Neural progenitor cell (in vitro differentiated cells): ENCODE results near the gene ENPP6.
"Not testable (repeated sequence)": the region's sequence is repeated elsewhere in the genome, so short reads cannot be mapped to it uniquely, and the experiment has no call there.

ENCODE experiments used
- EZH2 ChIP-seq: fragments of 200-600 bp; sonication (generic); IDR thresholded peaks from 2 replicates; pipeline ENCODE4 v1.6.1; 2017; ENCODE audit warnings: antibody characterized with exemption, mild to moderate bottlenecking, moderate library complexity
- EZH2phosphoT487 ChIP-seq: fragments of 200-600 bp; sonication (generic); IDR thresholded peaks from 2 replicates; pipeline ENCODE4 v1.6.1; 2017; ENCODE audit warnings: antibody characterized with exemption
- TF ChIP-seq, protein P1 (sequence below): fragments of 200-600 bp; sonication (generic); IDR thresholded peaks from 2 replicates; pipeline ENCODE4 v1.5.1; 2017; ENCODE audit warnings: antibody characterized with exemption, mild to moderate bottlenecking

DNA sequence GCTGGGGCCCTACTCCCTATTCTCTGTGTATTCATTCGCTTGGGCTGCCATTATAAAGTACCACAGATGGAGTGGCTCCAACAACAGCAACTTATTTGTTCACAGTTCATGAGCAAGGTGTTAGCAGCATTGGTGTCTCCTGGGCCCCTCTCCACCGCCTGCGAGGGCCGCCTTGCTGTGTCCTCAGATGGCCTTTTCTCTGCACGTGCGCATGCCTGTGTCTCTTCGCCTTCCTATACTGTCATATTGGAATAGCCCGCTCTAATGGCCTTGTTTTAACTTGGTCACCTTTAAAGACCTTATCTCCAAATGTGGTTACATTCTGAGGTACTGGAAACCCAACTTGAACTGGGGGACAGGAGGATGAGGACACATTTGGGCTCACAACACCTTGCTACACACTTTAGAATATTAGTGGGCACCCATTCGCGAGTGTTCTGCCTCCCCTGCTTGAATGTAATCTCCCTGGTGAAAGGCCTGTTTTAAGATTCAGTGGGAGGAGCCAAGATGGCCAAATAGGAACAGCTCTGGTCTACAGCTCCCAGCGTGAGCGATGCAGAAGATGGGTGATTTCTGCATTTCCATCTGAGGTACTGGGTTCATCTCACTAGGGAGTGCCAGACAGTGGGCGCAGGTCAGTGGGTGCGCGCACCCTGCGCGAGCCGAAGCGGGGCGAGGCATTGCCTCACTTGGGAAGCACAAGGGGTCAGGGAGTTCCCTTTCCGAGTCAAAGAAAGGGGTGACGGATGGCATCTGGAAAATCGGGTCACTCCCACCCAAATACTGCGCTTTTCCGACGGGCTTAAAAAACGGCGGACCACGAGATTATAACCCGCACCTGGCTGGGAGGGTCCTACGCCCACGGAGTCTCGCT, 9.7 kb downstream of the ENPP6 start:
- TF ChIP-seq, protein P1, sequence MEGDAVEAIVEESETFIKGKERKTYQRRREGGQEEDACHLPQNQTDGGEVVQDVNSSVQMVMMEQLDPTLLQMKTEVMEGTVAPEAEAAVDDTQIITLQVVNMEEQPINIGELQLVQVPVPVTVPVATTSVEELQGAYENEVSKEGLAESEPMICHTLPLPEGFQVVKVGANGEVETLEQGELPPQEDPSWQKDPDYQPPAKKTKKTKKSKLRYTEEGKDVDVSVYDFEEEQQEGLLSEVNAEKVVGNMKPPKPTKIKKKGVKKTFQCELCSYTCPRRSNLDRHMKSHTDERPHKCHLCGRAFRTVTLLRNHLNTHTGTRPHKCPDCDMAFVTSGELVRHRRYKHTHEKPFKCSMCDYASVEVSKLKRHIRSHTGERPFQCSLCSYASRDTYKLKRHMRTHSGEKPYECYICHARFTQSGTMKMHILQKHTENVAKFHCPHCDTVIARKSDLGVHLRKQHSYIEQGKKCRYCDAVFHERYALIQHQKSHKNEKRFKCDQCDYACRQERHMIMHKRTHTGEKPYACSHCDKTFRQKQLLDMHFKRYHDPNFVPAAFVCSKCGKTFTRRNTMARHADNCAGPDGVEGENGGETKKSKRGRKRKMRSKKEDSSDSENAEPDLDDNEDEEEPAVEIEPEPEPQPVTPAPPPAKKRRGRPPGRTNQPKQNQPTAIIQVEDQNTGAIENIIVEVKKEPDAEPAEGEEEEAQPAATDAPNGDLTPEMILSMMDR, result not testable (repeated sequence)
- TF ChIP-seq EZH2phosphoT487, EZH2: not testable (repeated sequence)
